B cell (primary cell): ENCODE data around the gene STAM2. TPM values are rescaled to one million over a fixed set of nuclear protein-coding genes. Genes with fewer than 3 reads are reported as not detected.
A peak's percentile ranks its signal among the peaks of the same experiment; 100 is the strongest.

Experiments
- ATAC-seq: fragments of 200-7000 bp; cut with Tn5 transposase; one replicate; pipeline ENCODE4 v1.10.0; 2021; ENCODE audit warnings: low read depth, mild to moderate bottlenecking, moderate number of reproducible peaks, moderate library complexity
- CTCF ChIA-PET: fragments of 350-600 bp; sonication (Branson Sonifier 250); formaldehyde crosslinking; loops from one replicate; lab custom pipeline; 2021; ENCODE audit warnings: antibody characterized with exemption, inconsistent platforms; lab: Charles Lee
- POLR2A ChIA-PET: fragments of 350-600 bp; sonication (Branson Sonifier 250); formaldehyde crosslinking; loops from one replicate; lab custom pipeline; 2021; ENCODE audit warnings: antibody characterized with exemption; lab: Charles Lee
- DNase-seq: peaks from one replicate; pipeline ENCODE4 v3.0.0; 2013
- H2AFZ ChIP-seq: 2 replicates; pipeline ENCODE4 v1.6.1; 2012; ENCODE audit warnings: mild to moderate bottlenecking, low read depth, low read length; ENCODE audit not compliant: insufficient read depth, poor library complexity, severe bottlenecking
- H3K27ac ChIP-seq, 2 donors: 1 replicate in 1 of 2; 2 replicates in 1 of 2; pipeline ENCODE4 v1.5.1; 2012 to 2013; ENCODE audit warnings: low read length in 2 of 2, mild to moderate bottlenecking in 2 of 2, moderate library complexity in 1 of 2
- H3K27me3 ChIP-seq, 4 experiments: fragments of 200-600 bp in 1 of 4; sonication (generic) in 1 of 4; replicated peaks in 1 of 4; 1 replicate in 2 of 4; 2 replicates in 2 of 4; pipeline versions ENCODE4 v1.6.1 to v1.7.0; 2013 to 2016; ENCODE audit warnings: low read length in 3 of 4, mild to moderate bottlenecking in 2 of 4, mixed read lengths in 1 of 4, moderate library complexity in 1 of 4; ENCODE audit not compliant: insufficient read depth in 4 of 4, control insufficient read depth in 3 of 4; ENCODE audit errors: control extremely low read depth in 1 of 4
- H3K36me3 ChIP-seq, 2 experiments: replicated peaks in 1 of 2; 1 replicate in 1 of 2; 2 replicates in 1 of 2; pipeline versions ENCODE4 v1.6.1 to v1.7.1; 2013; ENCODE audit warnings: low read length in 1 of 2; ENCODE audit not compliant: insufficient read depth in 2 of 2, control insufficient read depth in 1 of 2; ENCODE audit errors: control extremely low read depth in 1 of 2, extremely low read depth in 1 of 2
- H3K4me1 ChIP-seq, 2 donors: fragments of 200-600 bp in 1 of 2; sonication (generic) in 1 of 2; 1 replicate in 1 of 2; 2 replicates in 1 of 2; pipeline versions ENCODE4 v1.5.1 to v1.6.1; 2013 to 2017; ENCODE audit warnings: low read length in 2 of 2; ENCODE audit not compliant: control insufficient read depth in 2 of 2, insufficient read depth in 2 of 2
- H3K4me2 ChIP-seq: replicated peaks from 2 replicates; pipeline ENCODE3; 2012; ENCODE audit warnings: mild to moderate bottlenecking, low read depth, low read length; ENCODE audit not compliant: poor library complexity, severe bottlenecking
- H3K4me3 ChIP-seq, 5 experiments: fragments of 200-600 bp in 1 of 5; sonication (generic) in 1 of 5; 1 replicate in 3 of 5; 2 replicates in 2 of 5; pipeline versions ENCODE4 v1.5.1 to v1.7.0; 2011 to 2016; ENCODE audit warnings: low read length in 4 of 5, mild to moderate bottlenecking in 4 of 5, low read depth in 2 of 5, control low read depth in 1 of 5, moderate library complexity in 1 of 5; ENCODE audit not compliant: insufficient read depth in 1 of 5; ENCODE audit errors: control extremely low read depth in 1 of 5, extremely low read depth in 1 of 5
- H3K79me2 ChIP-seq: fragments of 200-600 bp; sonication (generic); one replicate; pipeline ENCODE4 v1.6.0; 2016; ENCODE audit warnings: low read length; ENCODE audit not compliant: control insufficient read depth, insufficient read depth
- H3K9ac ChIP-seq: fragments of 200-600 bp; sonication (generic); 2 replicates; pipeline ENCODE4 v1.6.1; 2017; ENCODE audit warnings: mild to moderate bottlenecking, low read length, moderate library complexity
- H3K9me3 ChIP-seq, 3 donors: one replicate each; pipeline versions ENCODE4 v1.6.1 to v1.7.1; 2013; ENCODE audit warnings: low read length in 2 of 3; ENCODE audit not compliant: control insufficient read depth in 2 of 3, insufficient read depth in 1 of 3; ENCODE audit errors: control extremely low read depth in 1 of 3
- H4K20me1 ChIP-seq: 2 replicates; pipeline ENCODE4 v1.6.0; 2012; ENCODE audit warnings: mild to moderate bottlenecking, low read length; ENCODE audit not compliant: insufficient read depth, control insufficient read depth, poor library complexity, severe bottlenecking
- H3K27ac Mint-ChIP-seq: one replicate; pipeline ENCODE4 v1.8.0; 2021; ENCODE audit warnings: mixed read lengths
- H3K27me3 Mint-ChIP-seq: one replicate; pipeline ENCODE4 v1.8.0; 2021; ENCODE audit warnings: mixed read lengths
- H3K4me1 Mint-ChIP-seq: one replicate; pipeline ENCODE4 v1.8.0; 2021; ENCODE audit warnings: mixed read lengths
- H3K4me3 Mint-ChIP-seq: one replicate; pipeline ENCODE4 v1.8.0; 2021; ENCODE audit warnings: mixed read lengths
- H3K9me3 Mint-ChIP-seq: one replicate; pipeline ENCODE4 v1.8.0; 2022; ENCODE audit warnings: mixed read lengths; ENCODE audit not compliant: insufficient read depth
- EZH2 ChIP-seq: IDR thresholded peaks from 2 replicates; pipeline ENCODE4 v1.6.1; 2012; ENCODE audit warnings: borderline replicate concordance, low read depth, mild to moderate bottlenecking, moderate library complexity, low read length; ENCODE audit not compliant: insufficient read depth, poor library complexity, severe bottlenecking
- WGBS: methylation state at CpG from one replicate; pipeline ENCODE4 v1.1.5; 2013; ENCODE audit warnings: missing lambda C conversion rate; ENCODE audit not compliant: insufficient coverage; 5-methylcytosine and 5-hydroxymethylcytosine counted together
- intact Hi-C: fragments of 100-400 bp; cut with micrococcal nuclease; formaldehyde crosslinking; loops from one replicate; pipeline ENCODE4 v1.10.0; 2022
- polyA minus RNA-seq: library from RNA; depleted of rRNA, polyadenylated mRNA; stranded (reverse); fragments of >200 nt; gene quantifications from 2 replicates; pipeline ENCODE4 v1.2.3, GENCODE V29; 2012
- polyA plus RNA-seq: library from polyadenylated mRNA; depleted of rRNA; stranded (reverse); fragments of >200 nt; gene quantifications from 2 replicates; pipeline ENCODE4 v1.2.3, GENCODE V29; 2012
- total RNA-seq, 2 donors: library from RNA; stranded (reverse); fragments of 120-200 nt in 1 of 2; gene quantifications; 1 replicate in 1 of 2; 2 replicates in 1 of 2; pipeline versions ENCODE4 v1.2.3 to v1.2.4, GENCODE V29; 2013 to 2022
- TF ChIP-seq, protein P1 (sequence below): fragments of 200-600 bp; IDR thresholded peaks from one replicate; pipeline ENCODE4 v1.8.0; 2022; ENCODE audit warnings: antibody characterized with exemption, mild to moderate bottlenecking

Gene STAM2
- 24.6 and 30.2 TPM in 2 replicates for total RNA-seq
- 33.8 TPM for total RNA-seq (2013)
- polyA plus RNA-seq: 5.7 and 7.0 TPM in 2 replicates
- polyA minus RNA-seq: 8.7 and 11.8 TPM in 2 replicates

DNA sequence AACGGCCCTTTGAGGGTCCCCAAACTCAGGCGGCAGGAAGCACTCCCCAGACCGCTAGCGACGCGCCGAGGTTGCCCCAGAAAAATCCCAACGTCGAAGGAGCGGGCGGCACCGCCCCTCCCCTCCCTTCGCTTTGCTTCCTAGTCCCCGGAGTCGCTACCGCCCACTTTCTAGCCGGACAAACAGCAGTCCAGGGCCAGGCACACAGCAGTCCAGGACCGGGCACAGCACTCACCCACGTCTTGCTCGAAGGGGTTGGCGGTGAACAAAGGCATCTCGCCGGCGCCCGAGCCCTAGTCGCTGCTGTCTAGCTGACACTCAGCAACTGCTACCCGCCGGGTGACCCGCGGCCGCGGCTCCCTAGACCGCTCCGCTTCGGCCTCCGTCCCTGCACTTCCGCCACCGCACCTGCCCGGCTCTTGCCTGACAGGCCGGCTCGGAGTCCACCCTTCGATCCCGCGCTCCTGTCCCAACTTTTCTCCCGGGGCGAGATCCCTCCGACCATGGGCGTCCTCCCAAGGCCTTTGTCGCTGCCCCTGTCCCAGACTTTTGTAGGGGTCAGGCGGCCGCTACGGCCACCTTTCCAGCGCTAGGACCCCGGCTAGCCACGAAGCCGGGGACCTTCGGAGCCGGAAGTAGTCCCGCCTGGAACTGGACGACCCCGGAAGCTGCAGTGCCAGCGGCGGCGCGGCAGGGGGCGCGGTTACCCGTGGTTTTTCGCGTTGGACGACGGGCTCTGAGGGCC, at the start of gene STAM2:
Gene STAM2, minus strand, starts transcription at position 396 of the 745 bp plus-strand sequence. Its CDS starts 121 bp downstream, at position 275.
- Histone ChIP-seq H3K9ac (peak within 1 kb of the TSS; percentile 100), H4K20me1 (peaks cover 9% of the 10 kb centered on the region), H3K79me2 (peaks cover 48% of the 10 kb centered on the region), H3K27ac (peak within 1 kb of the TSS; percentile 95 to 99), H3K9me3 (no peaks in the 10 kb centered on the region), H3K4me1 (peaks cover 17 to 26% of the 10 kb centered on the region in 2 donors), H3K4me3 (peak within 1 kb of the TSS; percentile 95 to 99 (median 97)), H3K4me2 (peak within 1 kb of the TSS; percentile 92), H3K36me3 (no peaks in the 10 kb centered on the region), H3K27me3 (no peaks in the 10 kb centered on the region), H2AFZ (peak within 1 kb of the TSS; percentile 99)
- TF ChIP-seq, protein P1, sequence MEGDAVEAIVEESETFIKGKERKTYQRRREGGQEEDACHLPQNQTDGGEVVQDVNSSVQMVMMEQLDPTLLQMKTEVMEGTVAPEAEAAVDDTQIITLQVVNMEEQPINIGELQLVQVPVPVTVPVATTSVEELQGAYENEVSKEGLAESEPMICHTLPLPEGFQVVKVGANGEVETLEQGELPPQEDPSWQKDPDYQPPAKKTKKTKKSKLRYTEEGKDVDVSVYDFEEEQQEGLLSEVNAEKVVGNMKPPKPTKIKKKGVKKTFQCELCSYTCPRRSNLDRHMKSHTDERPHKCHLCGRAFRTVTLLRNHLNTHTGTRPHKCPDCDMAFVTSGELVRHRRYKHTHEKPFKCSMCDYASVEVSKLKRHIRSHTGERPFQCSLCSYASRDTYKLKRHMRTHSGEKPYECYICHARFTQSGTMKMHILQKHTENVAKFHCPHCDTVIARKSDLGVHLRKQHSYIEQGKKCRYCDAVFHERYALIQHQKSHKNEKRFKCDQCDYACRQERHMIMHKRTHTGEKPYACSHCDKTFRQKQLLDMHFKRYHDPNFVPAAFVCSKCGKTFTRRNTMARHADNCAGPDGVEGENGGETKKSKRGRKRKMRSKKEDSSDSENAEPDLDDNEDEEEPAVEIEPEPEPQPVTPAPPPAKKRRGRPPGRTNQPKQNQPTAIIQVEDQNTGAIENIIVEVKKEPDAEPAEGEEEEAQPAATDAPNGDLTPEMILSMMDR: peak; percentile 98
- TF ChIP-seq EZH2: no peak
- intact Hi-C loops: loop anchor here (1.0 to 10.0 kb wide), 7 partner anchors 141 to 911 kb away; partner anchors contain the start of genes ARL5A, FMNL2, PRPF40A and RBM43
- WGBS: under 1% methylated on average over 72 of the region's 72 CpGs
- H3K4me3 Mint-ChIP-seq: peak within 1 kb of the TSS; percentile 95
- H3K4me1 Mint-ChIP-seq: peaks cover 32% of the 10 kb centered on the region
- ATAC-seq: peak; percentile 84
- CTCF ChIA-PET: interaction anchor here (0.6 to 4.8 kb wide), 22 partner anchors 12 to 567 kb away, joined by 3 to 67 read pairs (median 4); partner anchors contain the start of gene PRPF40A
- POLR2A ChIA-PET: interaction anchor here (0.9 to 2.9 kb wide), 3 partner anchors 159 to 542 kb away, joined by 4 to 10 read pairs (median 8); partner anchors contain the start of genes ARL6IP6, FMNL2 and PRPF40A
- H3K9me3 Mint-ChIP-seq: no peaks in the 10 kb centered on the region
- peak within 1 kb of the TSS; percentile 100 for H3K27ac Mint-ChIP-seq
- H3K27me3 Mint-ChIP-seq: peaks cover under 1% of the 10 kb centered on the region
- peak; percentile 96 for DNase-seq

DNA sequence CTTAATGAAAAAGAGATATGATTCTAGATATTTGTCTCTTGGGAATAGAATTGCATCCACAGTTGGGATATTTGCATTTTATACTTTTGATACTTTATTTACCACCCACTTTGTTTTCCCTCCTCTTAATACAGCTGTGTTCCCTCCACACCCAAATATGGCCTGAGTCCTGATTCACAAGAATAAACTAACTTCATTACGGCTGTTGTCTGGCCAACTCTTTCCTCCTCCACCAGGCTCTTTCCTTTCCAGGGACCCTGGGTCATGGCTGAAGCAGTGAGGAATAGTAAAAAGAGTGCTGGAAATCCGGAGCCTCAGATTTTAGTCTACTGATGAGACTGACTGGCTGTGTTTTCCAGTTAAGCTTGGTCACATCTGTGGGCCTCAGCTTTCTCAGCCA, 48.4 kb upstream of the STAM2 start:
- Histone ChIP-seq H3K27me3 (no peaks in the 10 kb centered on the region), H3K4me3 (no peak overlapping the region), H2AFZ (no peak overlapping the region), H4K20me1 (no peaks in the 10 kb centered on the region), H3K4me2 (no peak overlapping the region), H3K9ac (no peak overlapping the region), H3K27ac (no peak overlapping the region), H3K36me3 (no peaks in the 10 kb centered on the region), H3K79me2 (no peaks in the 10 kb centered on the region), H3K4me1 (no peaks in the 10 kb centered on the region), H3K9me3 (no peaks in the 10 kb centered on the region)
- no peak for DNase-seq
- no CpG with 5 or more reads among the region's 2 CpGs for WGBS
- CTCF ChIA-PET: no interaction called here
- H3K4me1 Mint-ChIP-seq: no peaks in the 10 kb centered on the region
- POLR2A ChIA-PET: no interaction called here
- ATAC-seq: no peak
- H3K9me3 Mint-ChIP-seq: no peaks in the 10 kb centered on the region
- no peak overlapping the region for H3K4me3 Mint-ChIP-seq
- intact Hi-C loops: no loop called here
- no peak overlapping the region for H3K27ac Mint-ChIP-seq
- H3K27me3 Mint-ChIP-seq: peaks cover 7% of the 10 kb centered on the region
- TF ChIP-seq, protein P1: no peak
- TF ChIP-seq EZH2: no peak
